Measurements from ENCODE around the gene RETREG1. TPM values are rescaled to one million over a fixed set of nuclear protein-coding genes. Genes with fewer than 3 reads are reported as not detected.

Gene RETREG1
- total and polyA plus RNA-seq, 2 donors (not counting 3 experiments of a cell fraction or from before 2014, with no cell fraction given) = 0.46 TPM; not detected in 1

DNA sequence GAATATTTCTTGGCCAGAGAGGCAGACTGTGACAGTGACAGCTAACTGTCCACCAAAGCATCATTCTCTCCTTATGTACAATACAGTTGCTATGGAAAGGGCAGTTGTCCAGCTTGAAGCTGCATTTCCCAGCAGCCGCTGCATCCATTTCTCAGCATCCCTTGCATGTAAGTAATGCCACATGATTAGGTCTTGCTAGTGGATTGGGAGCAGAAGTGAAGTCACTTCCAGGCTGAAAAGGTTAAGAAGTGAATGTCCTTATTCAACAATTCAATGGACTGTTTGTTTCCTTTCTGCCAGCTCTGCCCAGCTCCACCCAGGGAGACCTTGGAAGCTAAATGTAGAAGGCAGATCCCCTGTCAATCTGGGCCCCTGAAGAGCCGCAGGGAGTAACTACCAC, 26.1 kb upstream of the RETREG1 start:
- ChIA-PET CTCF (no interaction called here), POLR2A (no interaction called here)
- H2AFZ ChIP-seq (ENCODE audit: low read depth, low read length) = no peak overlapping the region
- dilution Hi-C loops (cut with MboI; ENCODE audit: extremely low pct_ligation_motif_present, low sequenced_read_pairs) (no loop called here), intact Hi-C loops (cut with micrococcal nuclease) (no loop called here)
- FAIRE-seq = no peak
- no peak for TF ChIP-seq GATA2 (IDR thresholded peaks at IDR 0.05; ENCODE audit: insufficient read depth, insufficient read length, low read depth, low read length)
- BruUV-seq (replicated peaks) = no TSS peak
- H3K9ac ChIP-seq (replicated peaks; ENCODE audit: extremely low read depth, insufficient read depth, low read length) = no peak overlapping the region
- peaks cover 0 to 2% of the 10 kb centered on the region in 2 experiments for H3K27me3 ChIP-seq (ENCODE audit: control insufficient read depth in 2 of 2, insufficient read depth in 2 of 2, low read length in 2 of 2)
- H4K20me1 ChIP-seq (replicated peaks; ENCODE audit: control insufficient read depth, extremely low read depth, insufficient read depth, low read length) = no peaks in the 10 kb centered on the region
- no peaks in the 10 kb centered on the region for H3K4me1 ChIP-seq (ENCODE audit: control insufficient read depth, extremely low read depth, insufficient read depth, low read length)
- DNase-seq (ENCODE audit: low read depth, low spot score) = no peak
- H3K79me2 ChIP-seq (ENCODE audit: control insufficient read depth, insufficient read depth, low read length) = no peaks in the 10 kb centered on the region
- no peaks in the 10 kb centered on the region for H3K9me1 ChIP-seq (replicated peaks; ENCODE audit: control insufficient read depth, extremely low read depth, insufficient read depth, low read length)
- H3K27ac ChIP-seq (ENCODE audit: insufficient read depth, low read depth, low read length) = no peak overlapping the region
- no peak overlapping the region for H3K4me3 ChIP-seq (replicated peaks in 1 of 3; ENCODE audit: insufficient read depth in 1 of 3, low read depth in 1 of 3, low read length in 3 of 3)
- no peak overlapping the region for H3K4me2 ChIP-seq (ENCODE audit: insufficient read depth, low read length)
- H3K9me3 ChIP-seq (replicated peaks; ENCODE audit: control insufficient read depth, insufficient read depth, low read length) = no peaks in the 10 kb centered on the region
- no peaks in the 10 kb centered on the region for H3K36me3 ChIP-seq (ENCODE audit: control insufficient read depth in 2 of 2, extremely low read depth in 1 of 2, insufficient read depth in 2 of 2, low read length in 2 of 2)

- Histone ChIP-seq H3K4me3 (replicated peaks in 1 of 3; ENCODE audit: insufficient read depth in 1 of 3, low read depth in 1 of 3, low read length in 3 of 3) (no peak overlapping the region), H3K9ac (replicated peaks; ENCODE audit: extremely low read depth, insufficient read depth, low read length) (no peak overlapping the region), H3K36me3 (ENCODE audit: control insufficient read depth in 2 of 2, extremely low read depth in 1 of 2, insufficient read depth in 2 of 2, low read length in 2 of 2) (no peaks in the 10 kb centered on the region), H3K4me2 (ENCODE audit: insufficient read depth, low read length) (no peak overlapping the region), H3K27me3 (ENCODE audit: control insufficient read depth in 2 of 2, insufficient read depth in 2 of 2, low read length in 2 of 2) (peaks cover 0 to 2% of the 10 kb centered on the region in 2 experiments), H3K9me1 (replicated peaks; ENCODE audit: control insufficient read depth, extremely low read depth, insufficient read depth, low read length) (no peaks in the 10 kb centered on the region), H4K20me1 (replicated peaks; ENCODE audit: control insufficient read depth, extremely low read depth, insufficient read depth, low read length) (no peaks in the 10 kb centered on the region), H2AFZ (ENCODE audit: low read depth, low read length) (no peak overlapping the region), H3K27ac (ENCODE audit: insufficient read depth, low read depth, low read length) (no peak overlapping the region), H3K79me2 (ENCODE audit: control insufficient read depth, insufficient read depth, low read length) (no peaks in the 10 kb centered on the region), H3K9me3 (replicated peaks; ENCODE audit: control insufficient read depth, insufficient read depth, low read length) (no peaks in the 10 kb centered on the region), H3K4me1 (ENCODE audit: control insufficient read depth, extremely low read depth, insufficient read depth, low read length) (no peaks in the 10 kb centered on the region)
- FAIRE-seq (no peak), DNase-seq (ENCODE audit: low read depth, low spot score) (no peak)
- ChIA-PET CTCF (no interaction called here), POLR2A (no interaction called here)
- intact Hi-C loops (cut with micrococcal nuclease) = no loop called here
- TF ChIP-seq GATA2 (IDR thresholded peaks at IDR 0.05; ENCODE audit: insufficient read depth, insufficient read length, low read depth, low read length) (no peak), EZH2 (IDR thresholded peaks at IDR 0.05; ENCODE audit: borderline replicate concordance, low read depth, low read length, severe bottlenecking) (no peak), MYC (IDR thresholded peaks at IDR 0.05; ENCODE audit: low read depth, low read length) (no peak), POLR2A (IDR thresholded peaks at IDR 0.05; ENCODE audit: low read depth, low read length) (no peak), POLR2AphosphoS5 (IDR thresholded peaks at IDR 0.05; ENCODE audit: insufficient read depth, low read depth, low read length) (no peak)
- dilution Hi-C loops (cut with MboI; ENCODE audit: extremely low pct_ligation_motif_present, low sequenced_read_pairs) = no loop called here
- BruUV-seq (replicated peaks) = no TSS peak
Measured at GRCh38 chr5:16639206-16639605, 22.4 kb upstream of the RETREG1 start.
